GM12878 (cell line): ENCODE measurements around the gene GCSAM. TPM values are rescaled to one million over a fixed set of nuclear protein-coding genes. Genes with fewer than 3 reads are reported as not detected.

ENCODE experiments used
- CHD1 ChIP-seq: IDR thresholded peaks from 2 replicates; pipeline ENCODE4 v1.6.1; 2012; ENCODE audit warnings: low read depth, low read length, improper control_type of control experiment
- PRDM15 ChIP-seq: fragments of 450-650 bp; formaldehyde crosslinking; IDR thresholded peaks from 2 replicates; pipeline ENCODE4 v1.4.0; 2020; ENCODE audit warnings: mild to moderate bottlenecking, moderate library complexity
- TCF7 ChIP-seq: IDR thresholded peaks from 2 replicates; pipeline ENCODE4 v1.6.1; 2014; ENCODE audit warnings: antibody characterized with exemption, borderline replicate concordance
- USF1 ChIP-seq: IDR thresholded peaks from 2 replicates; pipeline ENCODE4 v1.6.1; 2011; ENCODE audit warnings: borderline replicate concordance, low read depth, mild to moderate bottlenecking, moderate library complexity, mixed read lengths, low read length; ENCODE audit not compliant: insufficient read depth; ENCODE audit errors: extremely low read length
- polyA plus RNA-seq, 11 experiments: library from polyadenylated mRNA; depleted of rRNA in 4 of 11; unstranded in 6 of 11; stranded (reverse) in 5 of 11; fragments of >200 nt; fragmentation: Nextera tagmentation in 4 of 11; fragmentation: Illumina TruSeq in 1 of 11; extraction: Ambion mirVana in 4 of 11; extraction: Trizol in 1 of 11; gene quantifications; 1 replicate in 1 of 11; 2 replicates in 10 of 11; pipeline versions ENCODE4 v1.2.1 to v1.2.3, GENCODE V29; 2011 to 2016; ENCODE audit warnings: inconsistent platforms in 2 of 11, missing spikeins in 2 of 11, low read depth in 1 of 11
- total RNA-seq, 4 experiments: library from RNA; depleted of rRNA in 3 of 4; stranded (reverse); fragments of >200 nt in 3 of 4; fragmentation: Illumina TruSeq in 1 of 4; extraction: Trizol in 1 of 4; gene quantifications; 2 replicates each; pipeline versions ENCODE4 v1.2.1 to v1.2.3, GENCODE V29; 2013 to 2021
- TF ChIP-seq, protein P1 (sequence below): fragments of 450-650 bp; IDR thresholded peaks from 2 replicates; pipeline ENCODE4 v1.6.1; 2017; ENCODE audit warnings: mild to moderate bottlenecking
- TF ChIP-seq, protein P2 (sequence below): fragments of 450-650 bp; IDR thresholded peaks from 2 replicates; pipeline ENCODE4 v1.6.1; 2016; ENCODE audit warnings: mild to moderate bottlenecking, moderate library complexity, borderline replicate concordance

GCSAM gene
- total and polyA plus RNA-seq, 10 of the 15 experiments (the other 5 are each of a cell fraction or from before 2014, with no cell fraction given): 81.5 to 407 (median 107) TPM

DNA sequence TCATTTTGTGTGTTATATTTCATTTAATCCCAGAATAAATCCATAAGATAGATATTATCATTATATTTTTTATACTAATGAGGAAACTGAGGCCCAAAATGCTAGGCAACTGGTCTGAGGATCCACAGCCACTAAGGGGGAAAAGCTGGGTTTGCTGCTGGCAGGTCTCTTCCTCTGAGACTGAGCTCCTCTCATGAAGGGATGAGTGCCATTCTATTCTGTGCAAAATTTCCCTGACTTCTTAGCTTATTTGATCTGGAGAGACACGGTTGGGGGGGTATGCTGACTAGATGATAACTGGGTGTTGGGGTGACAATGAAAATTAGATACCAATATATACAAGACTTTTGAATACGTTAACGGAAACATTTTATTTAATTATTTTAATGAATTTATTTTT, 1.9 kb downstream of the GCSAM start (continued):
- TF ChIP-seq, protein P1, sequence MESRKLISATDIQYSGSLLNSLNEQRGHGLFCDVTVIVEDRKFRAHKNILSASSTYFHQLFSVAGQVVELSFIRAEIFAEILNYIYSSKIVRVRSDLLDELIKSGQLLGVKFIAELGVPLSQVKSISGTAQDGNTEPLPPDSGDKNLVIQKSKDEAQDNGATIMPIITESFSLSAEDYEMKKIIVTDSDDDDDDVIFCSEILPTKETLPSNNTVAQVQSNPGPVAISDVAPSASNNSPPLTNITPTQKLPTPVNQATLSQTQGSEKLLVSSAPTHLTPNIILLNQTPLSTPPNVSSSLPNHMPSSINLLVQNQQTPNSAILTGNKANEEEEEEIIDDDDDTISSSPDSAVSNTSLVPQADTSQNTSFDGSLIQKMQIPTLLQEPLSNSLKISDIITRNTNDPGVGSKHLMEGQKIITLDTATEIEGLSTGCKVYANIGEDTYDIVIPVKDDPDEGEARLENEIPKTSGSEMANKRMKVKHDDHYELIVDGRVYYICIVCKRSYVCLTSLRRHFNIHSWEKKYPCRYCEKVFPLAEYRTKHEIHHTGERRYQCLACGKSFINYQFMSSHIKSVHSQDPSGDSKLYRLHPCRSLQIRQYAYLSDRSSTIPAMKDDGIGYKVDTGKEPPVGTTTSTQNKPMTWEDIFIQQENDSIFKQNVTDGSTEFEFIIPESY: no peak
- TF ChIP-seq PRDM15 (CRISPR knock-in tag) (0 out of 2 replicates have a peak, but pooled peaks have one; percentile 28), CHD1 (peak; percentile 22; the same call in 1 of the 2 replicates), USF1 (no peak), TCF7 (no peak)
- TF ChIP-seq, protein P2, sequence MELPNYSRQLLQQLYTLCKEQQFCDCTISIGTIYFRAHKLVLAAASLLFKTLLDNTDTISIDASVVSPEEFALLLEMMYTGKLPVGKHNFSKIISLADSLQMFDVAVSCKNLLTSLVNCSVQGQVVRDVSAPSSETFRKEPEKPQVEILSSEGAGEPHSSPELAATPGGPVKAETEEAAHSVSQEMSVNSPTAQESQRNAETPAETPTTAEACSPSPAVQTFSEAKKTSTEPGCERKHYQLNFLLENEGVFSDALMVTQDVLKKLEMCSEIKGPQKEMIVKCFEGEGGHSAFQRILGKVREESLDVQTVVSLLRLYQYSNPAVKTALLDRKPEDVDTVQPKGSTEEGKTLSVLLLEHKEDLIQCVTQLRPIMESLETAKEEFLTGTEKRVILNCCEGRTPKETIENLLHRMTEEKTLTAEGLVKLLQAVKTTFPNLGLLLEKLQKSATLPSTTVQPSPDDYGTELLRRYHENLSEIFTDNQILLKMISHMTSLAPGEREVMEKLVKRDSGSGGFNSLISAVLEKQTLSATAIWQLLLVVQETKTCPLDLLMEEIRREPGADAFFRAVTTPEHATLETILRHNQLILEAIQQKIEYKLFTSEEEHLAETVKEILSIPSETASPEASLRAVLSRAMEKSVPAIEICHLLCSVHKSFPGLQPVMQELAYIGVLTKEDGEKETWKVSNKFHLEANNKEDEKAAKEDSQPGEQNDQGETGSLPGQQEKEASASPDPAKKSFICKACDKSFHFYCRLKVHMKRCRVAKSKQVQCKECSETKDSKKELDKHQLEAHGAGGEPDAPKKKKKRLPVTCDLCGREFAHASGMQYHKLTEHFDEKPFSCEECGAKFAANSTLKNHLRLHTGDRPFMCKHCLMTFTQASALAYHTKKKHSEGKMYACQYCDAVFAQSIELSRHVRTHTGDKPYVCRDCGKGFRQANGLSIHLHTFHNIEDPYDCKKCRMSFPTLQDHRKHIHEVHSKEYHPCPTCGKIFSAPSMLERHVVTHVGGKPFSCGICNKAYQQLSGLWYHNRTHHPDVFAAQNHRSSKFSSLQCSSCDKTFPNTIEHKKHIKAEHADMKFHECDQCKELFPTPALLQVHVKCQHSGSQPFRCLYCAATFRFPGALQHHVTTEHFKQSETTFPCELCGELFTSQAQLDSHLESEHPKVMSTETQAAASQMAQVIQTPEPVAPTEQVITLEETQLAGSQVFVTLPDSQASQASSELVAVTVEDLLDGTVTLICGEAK: no peak
